DOHH2 (cell line): Measurements from ENCODE around the gene ARSD.
"Not testable (repeated sequence)": the region's sequence is repeated elsewhere in the genome, so short reads cannot be mapped to it uniquely, and the experiment has no call there.

ENCODE experiments used
- H3F3A ChIP-seq: fragments of 200-600 bp; sonication (generic), shearing (Covaris generic); 2 replicates; pipeline ENCODE4 v1.6.0; 2016; ENCODE audit warnings: antibody characterized with exemption, mild to moderate bottlenecking; ENCODE audit not compliant: control insufficient read depth, insufficient read depth
- H3K27ac ChIP-seq: fragments of 200-600 bp; sonication (generic); 2 replicates; pipeline ENCODE4 v1.5.1; 2014; ENCODE audit warnings: low read depth, mild to moderate bottlenecking, low read length, moderate library complexity
- H3K27me3 ChIP-seq: fragments of 200-600 bp; sonication (generic); 2 replicates; pipeline ENCODE4 v1.6.1; 2014; ENCODE audit warnings: mild to moderate bottlenecking, low read length, mixed read lengths; ENCODE audit not compliant: control insufficient read depth
- H3K36me3 ChIP-seq: fragments of 200-600 bp; sonication (generic); 2 replicates; pipeline ENCODE4 v1.6.1; 2014; ENCODE audit warnings: mild to moderate bottlenecking, low read length, moderate library complexity, mixed read lengths; ENCODE audit not compliant: control insufficient read depth
- H3K4me1 ChIP-seq: fragments of 200-600 bp; sonication (generic); 2 replicates; pipeline ENCODE4 v1.6.1; 2014; ENCODE audit warnings: mild to moderate bottlenecking, low read length, mixed read lengths; ENCODE audit not compliant: control insufficient read depth
- H3K4me2 ChIP-seq: fragments of 200-600 bp; sonication (generic); 2 replicates; pipeline ENCODE4 v1.6.0; 2014; ENCODE audit warnings: mild to moderate bottlenecking, low read length, moderate library complexity
- H3K4me3 ChIP-seq: fragments of 200-600 bp; sonication (generic); 2 replicates; pipeline ENCODE4 v1.5.1; 2014; ENCODE audit warnings: mild to moderate bottlenecking, low read length, mixed read lengths
- H3K79me2 ChIP-seq: fragments of 200-600 bp; sonication (generic); 2 replicates; pipeline ENCODE4 v1.6.1; 2014; ENCODE audit warnings: mild to moderate bottlenecking, low read length, mixed read lengths; ENCODE audit not compliant: control insufficient read depth
- H3K9me2 ChIP-seq: fragments of 200-600 bp; sonication (generic); replicated peaks from 2 replicates; pipeline ENCODE4 v1.6.1; 2014; ENCODE audit warnings: mild to moderate bottlenecking, low read length, mixed read lengths; ENCODE audit not compliant: control insufficient read depth
- H3K9me3 ChIP-seq: fragments of 200-600 bp; sonication (generic); 2 replicates; pipeline ENCODE4 v1.6.1; 2014; ENCODE audit warnings: antibody characterized with exemption, low read length, mixed read lengths; ENCODE audit not compliant: control insufficient read depth, insufficient read depth
- H4K20me1 ChIP-seq: fragments of 200-600 bp; sonication (generic); 2 replicates; pipeline ENCODE4 v1.6.0; 2014; ENCODE audit warnings: low read depth, mild to moderate bottlenecking, antibody characterized with exemption, low read length, moderate library complexity; ENCODE audit not compliant: control insufficient read depth, insufficient read depth
- CTCF ChIP-seq: fragments of 200-600 bp; sonication (generic); IDR thresholded peaks from one replicate; pipeline ENCODE4 v1.5.1; 2014; ENCODE audit warnings: antibody characterized with exemption, mild to moderate bottlenecking, low read depth, low read length; ENCODE audit not compliant: poor library complexity, severe bottlenecking
- EZH2phosphoT487 ChIP-seq: fragments of 200-600 bp; sonication (generic); IDR thresholded peaks from 2 replicates; pipeline ENCODE4 v1.6.1; 2017; ENCODE audit warnings: borderline replicate concordance, mild to moderate bottlenecking, antibody characterized with exemption, low read length, moderate library complexity, mixed read lengths

ARSD gene, protein sequence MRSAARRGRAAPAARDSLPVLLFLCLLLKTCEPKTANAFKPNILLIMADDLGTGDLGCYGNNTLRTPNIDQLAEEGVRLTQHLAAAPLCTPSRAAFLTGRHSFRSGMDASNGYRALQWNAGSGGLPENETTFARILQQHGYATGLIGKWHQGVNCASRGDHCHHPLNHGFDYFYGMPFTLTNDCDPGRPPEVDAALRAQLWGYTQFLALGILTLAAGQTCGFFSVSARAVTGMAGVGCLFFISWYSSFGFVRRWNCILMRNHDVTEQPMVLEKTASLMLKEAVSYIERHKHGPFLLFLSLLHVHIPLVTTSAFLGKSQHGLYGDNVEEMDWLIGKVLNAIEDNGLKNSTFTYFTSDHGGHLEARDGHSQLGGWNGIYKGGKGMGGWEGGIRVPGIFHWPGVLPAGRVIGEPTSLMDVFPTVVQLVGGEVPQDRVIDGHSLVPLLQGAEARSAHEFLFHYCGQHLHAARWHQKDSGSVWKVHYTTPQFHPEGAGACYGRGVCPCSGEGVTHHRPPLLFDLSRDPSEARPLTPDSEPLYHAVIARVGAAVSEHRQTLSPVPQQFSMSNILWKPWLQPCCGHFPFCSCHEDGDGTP

DNA sequence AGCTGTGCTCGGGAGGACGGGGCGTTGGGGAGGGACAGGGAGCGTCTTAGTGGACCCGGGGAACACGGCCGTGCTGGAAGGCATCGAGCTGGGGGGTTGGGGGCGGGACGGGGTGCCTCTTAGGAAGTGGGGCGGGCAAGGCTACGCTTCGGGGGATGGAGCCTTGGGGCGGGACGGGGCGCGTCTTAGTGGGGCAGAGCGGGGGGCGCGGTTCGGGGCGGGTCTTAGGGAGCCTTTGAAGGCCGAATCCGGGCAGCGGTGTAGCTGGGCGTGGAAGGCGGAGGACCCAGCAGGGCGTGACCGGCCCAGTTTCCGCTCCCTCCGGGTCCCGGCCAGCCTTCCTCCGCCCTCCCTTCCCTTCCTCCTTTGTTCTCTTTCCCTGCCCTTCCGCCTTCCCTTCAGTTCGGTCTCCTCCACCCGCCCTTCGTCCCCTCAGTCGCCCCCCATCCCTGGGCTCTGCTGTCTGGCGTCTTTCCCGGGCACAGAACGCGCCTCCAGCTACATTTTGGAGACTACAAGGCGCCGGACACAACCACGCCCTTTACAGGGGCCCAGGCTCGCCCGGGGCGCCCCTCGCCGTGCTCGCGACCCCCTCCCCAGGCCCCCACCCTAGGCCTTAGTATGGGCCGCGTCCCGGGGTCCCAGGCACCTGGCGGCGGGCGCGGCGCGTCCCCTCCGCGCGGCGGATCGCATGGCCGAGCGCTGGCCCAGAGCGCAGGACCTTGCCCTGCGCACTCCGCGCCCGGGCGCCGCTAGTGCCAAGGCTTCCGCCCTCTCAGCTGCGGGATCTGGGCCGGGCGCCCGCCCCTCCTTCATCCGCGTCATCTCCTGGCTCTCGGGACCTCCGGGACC lies at the start of gene ARSD:
Gene ARSD, minus strand, starts transcription at position 757 of the 852 bp plus-strand sequence. Its CDS starts 64 bp downstream, at position 693.
- Histone ChIP-seq H4K20me1 (no peaks in the 10 kb centered on the region), H3K4me1 (no peaks in the 10 kb centered on the region), H3K27ac (no peak within 1 kb of the TSS), H3F3A (no peaks in the 10 kb centered on the region), H3K9me2 (no peaks in the 10 kb centered on the region), H3K79me2 (no peaks in the 10 kb centered on the region), H3K36me3 (no peaks in the 10 kb centered on the region), H3K27me3 (no peaks in the 10 kb centered on the region), H3K4me3 (no peak within 1 kb of the TSS), H3K9me3 (no peaks in the 10 kb centered on the region), H3K4me2 (no peak within 1 kb of the TSS)
- no peak for TF ChIP-seq EZH2phosphoT487
- TF ChIP-seq CTCF = no peak

- not testable (repeated sequence) for H3K9me3 ChIP-seq, H3F3A ChIP-seq, H3K27me3 ChIP-seq, H3K4me2 ChIP-seq, H4K20me1 ChIP-seq, H3K27ac ChIP-seq, H3K4me1 ChIP-seq, H3K4me3 ChIP-seq, H3K9me2 ChIP-seq, H3K79me2 ChIP-seq, H3K36me3 ChIP-seq
Measured at GRCh38 chrX:2978639-2979038, 49.5 kb upstream of the ARSD start.

DNA sequence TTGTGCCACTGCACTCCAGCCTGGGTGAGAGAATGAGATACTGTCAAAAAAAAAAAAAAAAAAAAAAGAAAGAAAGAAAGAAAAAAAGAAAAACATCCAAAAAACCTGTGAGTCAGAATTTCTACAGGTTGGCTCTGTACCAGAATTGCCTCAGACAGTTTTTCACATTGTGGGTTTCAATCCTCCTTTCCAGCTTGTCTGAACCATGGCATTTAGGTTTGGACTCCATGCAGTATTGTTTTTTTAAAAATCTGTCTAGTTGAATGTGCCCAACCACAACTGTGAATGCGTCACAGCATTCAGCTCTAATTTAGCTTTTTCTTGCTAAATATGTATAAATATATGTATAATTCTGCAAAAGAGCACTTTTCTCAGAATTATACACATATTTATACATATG lies 45.8 kb upstream of the ARSD start:
- no peaks in the 10 kb centered on the region for H4K20me1 ChIP-seq
- no peak for TF ChIP-seq CTCF
- TF ChIP-seq EZH2phosphoT487 = no peak
- H3F3A ChIP-seq = no peaks in the 10 kb centered on the region
- H3K4me1 ChIP-seq = no peaks in the 10 kb centered on the region
- H3K79me2 ChIP-seq = no peaks in the 10 kb centered on the region
- H3K27me3 ChIP-seq = no peaks in the 10 kb centered on the region
- no peaks in the 10 kb centered on the region for H3K9me2 ChIP-seq
- H3K4me2 ChIP-seq = no peak overlapping the region
- H3K9me3 ChIP-seq = no peaks in the 10 kb centered on the region
- no peak overlapping the region for H3K27ac ChIP-seq
- H3K36me3 ChIP-seq = no peaks in the 10 kb centered on the region
- no peak overlapping the region for H3K4me3 ChIP-seq
